ENCODE data around the gene TXNDC12. TPM values are rescaled to one million over a fixed set of nuclear protein-coding genes. Genes with fewer than 3 reads are reported as not detected.

TXNDC12 gene
- total and polyA plus RNA-seq, 9 of the 15 experiments (the other 6 are each of a cell fraction or from before 2014, with no cell fraction given), result 17.0 to 60.8 (median 37.8) TPM

DNA sequence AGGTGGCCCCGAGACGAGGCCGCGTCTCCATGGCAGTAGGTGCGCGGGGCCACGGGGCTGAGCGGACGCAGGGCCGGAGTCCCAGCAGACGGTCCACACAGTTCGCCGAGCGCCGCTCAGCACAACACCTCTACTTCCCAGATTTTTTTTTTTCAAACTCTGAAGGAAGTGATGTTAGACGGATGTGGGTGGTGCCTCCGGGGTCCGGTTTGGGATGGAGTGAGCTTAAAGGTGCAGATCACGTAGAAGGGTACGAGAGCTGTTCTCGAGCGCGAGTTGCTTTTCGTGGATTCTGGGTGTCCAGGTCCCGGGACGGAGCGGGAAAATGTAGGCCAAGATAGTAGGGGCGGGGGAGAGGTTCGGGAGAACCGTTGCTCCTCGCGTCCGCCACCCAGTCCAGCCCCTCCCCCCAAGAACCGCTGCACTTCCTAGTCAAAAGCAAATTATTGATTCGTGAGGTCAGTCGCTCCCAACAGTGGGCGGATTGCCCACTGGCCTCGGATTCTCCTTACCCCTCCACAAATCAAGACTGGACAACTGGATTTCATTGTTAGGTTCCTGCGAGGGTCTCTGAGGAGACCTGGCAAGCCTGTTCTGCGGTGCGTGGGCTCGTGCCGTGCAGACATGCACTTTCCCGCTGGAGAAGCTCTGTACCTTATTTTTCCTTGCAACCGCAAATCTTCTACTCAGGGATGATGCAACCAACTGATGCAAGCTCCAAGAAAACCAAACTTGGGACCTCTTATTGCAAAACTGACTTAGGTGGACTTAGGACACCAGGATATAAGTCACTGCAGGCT, at the start of gene TXNDC12 (continued):
- TF ChIP-seq ZNF740 (CRISPR knock-in tag; IDR thresholded peaks at IDR 0.05), result peak; percentile 78; the same call in 1 of the 2 replicates
- TF ChIP-seq ZNF740 (tag; IDR thresholded peaks at IDR 0.05), result peak in 1 of 2 experiments; percentile 40; a peak in 1 of 4 replicates
- TF ChIP-seq, protein P1, sequence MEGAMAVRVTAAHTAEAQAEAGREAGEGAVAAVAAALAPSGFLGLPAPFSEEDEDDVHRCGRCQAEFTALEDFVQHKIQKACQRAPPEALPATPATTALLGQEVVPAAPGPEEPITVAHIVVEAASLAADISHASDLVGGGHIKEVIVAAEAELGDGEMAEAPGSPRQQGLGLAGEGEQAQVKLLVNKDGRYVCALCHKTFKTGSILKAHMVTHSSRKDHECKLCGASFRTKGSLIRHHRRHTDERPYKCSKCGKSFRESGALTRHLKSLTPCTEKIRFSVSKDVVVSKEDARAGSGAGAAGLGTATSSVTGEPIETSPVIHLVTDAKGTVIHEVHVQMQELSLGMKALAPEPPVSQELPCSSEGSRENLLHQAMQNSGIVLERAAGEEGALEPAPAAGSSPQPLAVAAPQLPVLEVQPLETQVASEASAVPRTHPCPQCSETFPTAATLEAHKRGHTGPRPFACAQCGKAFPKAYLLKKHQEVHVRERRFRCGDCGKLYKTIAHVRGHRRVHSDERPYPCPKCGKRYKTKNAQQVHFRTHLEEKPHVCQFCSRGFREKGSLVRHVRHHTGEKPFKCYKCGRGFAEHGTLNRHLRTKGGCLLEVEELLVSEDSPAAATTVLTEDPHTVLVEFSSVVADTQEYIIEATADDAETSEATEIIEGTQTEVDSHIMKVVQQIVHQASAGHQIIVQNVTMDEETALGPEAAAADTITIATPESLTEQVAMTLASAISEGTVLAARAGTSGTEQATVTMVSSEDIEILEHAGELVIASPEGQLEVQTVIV (CRISPR knock-in tag; IDR thresholded peaks at IDR 0.05; ENCODE audit: borderline replicate concordance), result no peak
- TF ChIP-seq SRSF3 (IDR thresholded peaks at IDR 0.05; ENCODE audit: insufficient read depth, low read length), result no peak
- TF ChIP-seq POLR2G (IDR thresholded peaks at IDR 0.05; ENCODE audit: low read depth, low read length), result peak; percentile 92
- TF ChIP-seq, protein P2, sequence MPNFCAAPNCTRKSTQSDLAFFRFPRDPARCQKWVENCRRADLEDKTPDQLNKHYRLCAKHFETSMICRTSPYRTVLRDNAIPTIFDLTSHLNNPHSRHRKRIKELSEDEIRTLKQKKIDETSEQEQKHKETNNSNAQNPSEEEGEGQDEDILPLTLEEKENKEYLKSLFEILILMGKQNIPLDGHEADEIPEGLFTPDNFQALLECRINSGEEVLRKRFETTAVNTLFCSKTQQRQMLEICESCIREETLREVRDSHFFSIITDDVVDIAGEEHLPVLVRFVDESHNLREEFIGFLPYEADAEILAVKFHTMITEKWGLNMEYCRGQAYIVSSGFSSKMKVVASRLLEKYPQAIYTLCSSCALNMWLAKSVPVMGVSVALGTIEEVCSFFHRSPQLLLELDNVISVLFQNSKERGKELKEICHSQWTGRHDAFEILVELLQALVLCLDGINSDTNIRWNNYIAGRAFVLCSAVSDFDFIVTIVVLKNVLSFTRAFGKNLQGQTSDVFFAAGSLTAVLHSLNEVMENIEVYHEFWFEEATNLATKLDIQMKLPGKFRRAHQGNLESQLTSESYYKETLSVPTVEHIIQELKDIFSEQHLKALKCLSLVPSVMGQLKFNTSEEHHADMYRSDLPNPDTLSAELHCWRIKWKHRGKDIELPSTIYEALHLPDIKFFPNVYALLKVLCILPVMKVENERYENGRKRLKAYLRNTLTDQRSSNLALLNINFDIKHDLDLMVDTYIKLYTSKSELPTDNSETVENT (CRISPR knock-in tag; IDR thresholded peaks at IDR 0.05), result peak; percentile 52; the same call in 1 of the 2 replicates
- TF ChIP-seq NEUROD1 (IDR thresholded peaks at IDR 0.05; ENCODE audit: borderline replicate concordance, low read depth, low read length, partially characterized antibody), result peak; percentile 68
- TF ChIP-seq HIVEP1 (CRISPR knock-in tag; IDR thresholded peaks at IDR 0.05), result peak; percentile 2; the same call in 1 of the 2 replicates
- no peak for TF ChIP-seq KLF10 (CRISPR knock-in tag; IDR thresholded peaks at IDR 0.05)
- peak; percentile 98 for TF ChIP-seq CEBPG (CRISPR knock-in tag; IDR thresholded peaks at IDR 0.05)
- peak; percentile 100 for TF ChIP-seq CEBPG (tag; conservative IDR thresholded peaks at IDR 0.05 in 1 of 2, IDR thresholded peaks at IDR 0.05 in 1 of 2)
- TF ChIP-seq ZKSCAN3 (CRISPR knock-in tag; IDR thresholded peaks at IDR 0.05), result no peak
- TF ChIP-seq RAD21 (CRISPR knock-in tag; conservative IDR thresholded peaks at IDR 0.05 in 1 of 2, IDR thresholded peaks at IDR 0.05 in 1 of 2), result peak; percentile 25 to 31; a peak in 2 of 4 replicates
- TF ChIP-seq DPF2 (IDR thresholded peaks at IDR 0.05), result peak; percentile 58; the same call in 1 of the 2 replicates
- 0 out of 2 replicates have a peak, but pooled peaks have one; percentile 47 for TF ChIP-seq ZNF197 (CRISPR knock-in tag; IDR thresholded peaks at IDR 0.05; ENCODE audit: low read depth)
- TF ChIP-seq, protein P3, sequence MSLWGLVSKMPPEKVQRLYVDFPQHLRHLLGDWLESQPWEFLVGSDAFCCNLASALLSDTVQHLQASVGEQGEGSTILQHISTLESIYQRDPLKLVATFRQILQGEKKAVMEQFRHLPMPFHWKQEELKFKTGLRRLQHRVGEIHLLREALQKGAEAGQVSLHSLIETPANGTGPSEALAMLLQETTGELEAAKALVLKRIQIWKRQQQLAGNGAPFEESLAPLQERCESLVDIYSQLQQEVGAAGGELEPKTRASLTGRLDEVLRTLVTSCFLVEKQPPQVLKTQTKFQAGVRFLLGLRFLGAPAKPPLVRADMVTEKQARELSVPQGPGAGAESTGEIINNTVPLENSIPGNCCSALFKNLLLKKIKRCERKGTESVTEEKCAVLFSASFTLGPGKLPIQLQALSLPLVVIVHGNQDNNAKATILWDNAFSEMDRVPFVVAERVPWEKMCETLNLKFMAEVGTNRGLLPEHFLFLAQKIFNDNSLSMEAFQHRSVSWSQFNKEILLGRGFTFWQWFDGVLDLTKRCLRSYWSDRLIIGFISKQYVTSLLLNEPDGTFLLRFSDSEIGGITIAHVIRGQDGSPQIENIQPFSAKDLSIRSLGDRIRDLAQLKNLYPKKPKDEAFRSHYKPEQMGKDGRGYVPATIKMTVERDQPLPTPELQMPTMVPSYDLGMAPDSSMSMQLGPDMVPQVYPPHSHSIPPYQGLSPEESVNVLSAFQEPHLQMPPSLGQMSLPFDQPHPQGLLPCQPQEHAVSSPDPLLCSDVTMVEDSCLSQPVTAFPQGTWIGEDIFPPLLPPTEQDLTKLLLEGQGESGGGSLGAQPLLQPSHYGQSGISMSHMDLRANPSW (CRISPR knock-in tag; IDR thresholded peaks at IDR 0.05), result peak; percentile 77; the same call in 1 of the 2 replicates
- TF ChIP-seq KHSRP (IDR thresholded peaks at IDR 0.05), result no peak
- 0 out of 2 replicates have a peak, but pooled peaks have one; percentile 23 for TF ChIP-seq SMAD3 (CRISPR knock-in tag; conservative IDR thresholded peaks at IDR 0.05)
